ENCODE data around the gene RAB31.

Gene RAB31

GRCh38 chr18:9735879-9736278 lies 27.8 kb downstream of the RAB31 start:
- Histone ChIP-seq H3K4me2 (peak overlapping the region in 2 of 11 experiments; percentile 25 to 40; a peak in 1 of 22 replicates), H3K36me3 (peaks cover 0 to 47% (median 0%) of the 10 kb centered on the region in 11 experiments; a peak in 8 of 22 replicates), H4K20me1 (peaks cover 0 to 89% (median 0%) of the 10 kb centered on the region in 11 experiments; a peak in 6 of 22 replicates), H3K9ac (no peak overlapping the region), H3K27me3 (no peaks in the 10 kb centered on the region), H3K4me1 (peaks cover 0 to 60% (median 15%) of the 10 kb centered on the region in 10 experiments; a peak in 13 of 20 replicates), H3K9me3 (replicated peaks in 1 of 11) (no peaks in the 10 kb centered on the region), H3K4me3 (no peak overlapping the region), H3K27ac (no peak overlapping the region)
- no peak for TF ChIP-seq Cebpa-rat (IDR thresholded peaks at IDR 0.05)

- peaks cover 0 to 46% (median 0%) of the 10 kb centered on the region in 11 experiments; a peak in 8 of 22 replicates for H3K36me3 ChIP-seq
- no peak overlapping the region for H3K9ac ChIP-seq
- peaks cover 0 to 85% (median 0%) of the 10 kb centered on the region in 11 experiments; a peak in 6 of 22 replicates for H4K20me1 ChIP-seq
- H3K4me2 ChIP-seq: no peak overlapping the region
- no peaks in the 10 kb centered on the region for H3K27me3 ChIP-seq
- H3K27ac ChIP-seq: no peak overlapping the region
- peaks cover 1 to 65% (median 15%) of the 10 kb centered on the region in 10 experiments; a peak in 16 of 20 replicates for H3K4me1 ChIP-seq
- no peak for TF ChIP-seq Cebpa-rat (IDR thresholded peaks at IDR 0.05)
- no peak overlapping the region for H3K4me3 ChIP-seq
- H3K9me3 ChIP-seq (replicated peaks in 1 of 11): no peaks in the 10 kb centered on the region
Measured at GRCh38 chr18:9736286-9736835, 28.3 kb downstream of the RAB31 start.

DNA sequence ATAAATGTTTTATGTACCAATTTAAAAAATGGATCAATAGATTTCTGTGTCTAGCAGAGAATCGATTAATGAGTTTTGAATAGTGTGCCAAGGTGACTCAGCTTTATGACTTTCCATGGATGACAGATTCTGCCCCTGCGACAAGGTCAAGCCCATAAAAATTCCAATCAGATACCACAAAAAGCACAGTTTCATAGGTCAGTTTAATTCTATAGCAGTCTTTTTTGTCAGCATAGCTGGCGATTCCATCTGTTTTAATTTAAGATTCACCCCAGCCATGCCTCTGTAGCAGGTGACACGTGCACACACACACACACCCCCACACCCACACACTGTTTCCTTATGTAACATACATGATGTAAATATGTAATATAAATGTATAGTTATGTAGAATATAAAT lies 28.9 kb downstream of the RAB31 start:
- Histone ChIP-seq H4K20me1 (peaks cover 0 to 82% (median 0%) of the 10 kb centered on the region in 11 experiments; a peak in 6 of 22 replicates), H3K9me3 (replicated peaks in 1 of 11) (no peaks in the 10 kb centered on the region), H3K4me1 (peaks cover 7 to 71% (median 22%) of the 10 kb centered on the region in 10 experiments; a peak in 18 of 20 replicates), H3K36me3 (peaks cover 0 to 40% (median 0%) of the 10 kb centered on the region in 11 experiments; a peak in 8 of 22 replicates), H3K27ac (no peak overlapping the region), H3K4me3 (no peak overlapping the region), H3K4me2 (no peak overlapping the region), H3K9ac (no peak overlapping the region), H3K27me3 (no peaks in the 10 kb centered on the region)
- TF ChIP-seq Cebpa-rat (IDR thresholded peaks at IDR 0.05): no peak

GRCh38 chr18:9737472-9738121 lies 29.5 kb downstream of the RAB31 start:
- Histone ChIP-seq H3K9ac (no peak overlapping the region), H4K20me1 (peaks cover 0 to 76% (median 0%) of the 10 kb centered on the region in 11 experiments; a peak in 6 of 22 replicates), H3K27me3 (no peaks in the 10 kb centered on the region), H3K36me3 (peaks cover 0 to 34% (median 0%) of the 10 kb centered on the region in 11 experiments; a peak in 6 of 22 replicates), H3K27ac (no peak overlapping the region), H3K4me1 (peaks cover 13 to 77% (median 27%) of the 10 kb centered on the region in 10 experiments), H3K9me3 (replicated peaks in 1 of 11) (no peaks in the 10 kb centered on the region), H3K4me3 (no peak overlapping the region), H3K4me2 (no peak overlapping the region)
- no peak for TF ChIP-seq Cebpa-rat (IDR thresholded peaks at IDR 0.05)

GRCh38 chr18:9738266-9738969 lies 30.3 kb downstream of the RAB31 start:
- H4K20me1 ChIP-seq: peaks cover 0 to 68% (median 0%) of the 10 kb centered on the region in 11 experiments; a peak in 6 of 22 replicates
- no peak overlapping the region; a peak in 1 of 22 replicates for H3K4me2 ChIP-seq
- peaks cover 17 to 78% (median 33%) of the 10 kb centered on the region in 10 experiments for H3K4me1 ChIP-seq
- H3K27ac ChIP-seq: no peak overlapping the region
- TF ChIP-seq Cebpa-rat (IDR thresholded peaks at IDR 0.05): no peak
- no peaks in the 10 kb centered on the region for H3K9me3 ChIP-seq (replicated peaks in 1 of 11)
- H3K36me3 ChIP-seq: peaks cover 0 to 26% (median 0%) of the 10 kb centered on the region in 11 experiments; a peak in 5 of 22 replicates
- H3K27me3 ChIP-seq: no peaks in the 10 kb centered on the region
- no peak overlapping the region for H3K4me3 ChIP-seq
- no peak overlapping the region for H3K9ac ChIP-seq

DNA sequence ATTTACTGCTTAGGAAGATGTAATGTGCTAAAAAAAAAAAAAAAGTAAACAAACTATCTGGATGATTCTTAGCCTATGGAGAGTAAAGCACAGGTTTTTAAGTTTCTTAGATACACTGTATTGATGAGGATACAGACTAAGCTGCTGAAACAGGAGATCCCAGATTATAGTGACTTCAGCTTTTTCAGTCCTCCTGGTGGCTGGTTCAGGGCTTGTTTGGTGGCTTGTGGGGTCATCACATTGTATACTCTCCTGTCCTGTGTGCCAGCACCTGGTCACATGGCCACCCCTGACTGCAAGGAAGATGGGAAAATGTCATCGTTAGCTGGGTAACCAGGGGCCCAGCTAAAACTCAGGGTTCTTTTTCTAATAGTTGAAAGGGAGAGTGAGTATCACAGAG lies 31.4 kb downstream of the RAB31 start:
- TF ChIP-seq Cebpa-rat (IDR thresholded peaks at IDR 0.05): no peak
- peak overlapping the region in 3 of 11 experiments; percentile 0 to 10 (median 4); a peak in 4 of 22 replicates for H3K27ac ChIP-seq
- H4K20me1 ChIP-seq: peaks cover 0 to 59% (median 0%) of the 10 kb centered on the region in 11 experiments; a peak in 5 of 22 replicates
- peaks cover 17 to 80% (median 31%) of the 10 kb centered on the region in 10 experiments for H3K4me1 ChIP-seq
- H3K36me3 ChIP-seq: peaks cover 0 to 23% (median 0%) of the 10 kb centered on the region in 11 experiments; a peak in 2 of 22 replicates
- no peaks in the 10 kb centered on the region for H3K9me3 ChIP-seq (replicated peaks in 1 of 11)
- H3K4me2 ChIP-seq: peak overlapping the region in 3 of 11 experiments; percentile 42 to 70 (median 65); a peak in 6 of 22 replicates
- peak overlapping the region in 1 of 11 experiments; percentile 44; a peak in 1 of 22 replicates for H3K9ac ChIP-seq
- H3K27me3 ChIP-seq: no peaks in the 10 kb centered on the region
- H3K4me3 ChIP-seq: no peak overlapping the region

DNA sequence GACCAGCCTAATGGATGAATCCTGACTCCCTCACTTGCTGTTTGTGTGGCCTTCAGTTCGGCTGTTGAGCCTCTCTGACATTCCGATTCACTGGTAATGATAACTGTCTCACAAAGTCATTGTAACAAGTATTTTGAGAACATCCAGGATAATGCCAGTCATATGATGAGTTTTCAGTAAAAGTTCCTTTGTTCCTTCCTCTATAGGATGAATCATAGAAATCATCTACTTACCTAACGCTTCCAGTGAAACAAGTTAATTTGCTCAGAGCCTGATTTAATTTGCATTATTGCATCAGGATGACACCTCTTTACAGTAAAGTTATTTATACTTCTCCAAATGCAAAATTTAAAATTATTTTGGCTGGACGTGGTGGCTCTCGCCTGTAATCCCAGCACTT lies 32.0 kb downstream of the RAB31 start:
- TF ChIP-seq Cebpa-rat (IDR thresholded peaks at IDR 0.05): no peak
- Histone ChIP-seq H3K4me3 (no peak overlapping the region), H4K20me1 (peaks cover 0 to 54% (median 0%) of the 10 kb centered on the region in 11 experiments; a peak in 5 of 22 replicates), H3K9ac (peak overlapping the region in 1 of 11 experiments; percentile 44; a peak in 1 of 22 replicates), H3K36me3 (peaks cover 0 to 24% (median 0%) of the 10 kb centered on the region in 11 experiments; a peak in 2 of 22 replicates), H3K9me3 (replicated peaks in 1 of 11) (no peaks in the 10 kb centered on the region), H3K4me2 (peak overlapping the region in 3 of 11 experiments; percentile 42 to 70 (median 65); a peak in 6 of 22 replicates), H3K4me1 (peaks cover 17 to 80% (median 28%) of the 10 kb centered on the region in 10 experiments), H3K27me3 (no peaks in the 10 kb centered on the region), H3K27ac (peak overlapping the region in 3 of 11 experiments; percentile 0 to 10 (median 4); a peak in 4 of 22 replicates)

DNA sequence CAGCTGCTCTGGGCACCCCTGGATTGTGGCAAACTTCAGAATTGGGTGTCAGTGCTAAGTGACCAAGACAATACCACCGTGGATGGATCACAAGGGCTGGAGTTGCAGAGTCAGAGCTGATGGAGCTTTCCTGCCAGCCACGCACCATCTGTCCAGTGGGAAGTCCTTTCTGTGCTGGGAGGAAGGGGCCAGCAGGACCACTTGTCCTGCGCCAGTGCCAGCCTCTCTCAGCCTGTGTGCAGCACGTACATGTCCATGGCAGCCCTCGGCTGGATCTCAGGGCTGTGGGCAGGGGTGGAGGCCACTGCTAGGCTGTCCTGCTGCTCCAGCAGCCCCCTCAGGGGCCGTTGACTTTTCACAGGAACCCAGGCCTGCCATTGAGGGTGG lies 33.3 kb downstream of the RAB31 start:
- Histone ChIP-seq H3K9me3 (replicated peaks in 1 of 11) (peaks cover 0 to 3% (median 0%) of the 10 kb centered on the region in 11 experiments; a peak in 2 of 22 replicates), H4K20me1 (peaks cover 0 to 41% (median 0%) of the 10 kb centered on the region in 11 experiments; a peak in 5 of 22 replicates), H3K27me3 (no peaks in the 10 kb centered on the region), H3K4me3 (no peak overlapping the region), H3K4me1 (peaks cover 13 to 72% (median 22%) of the 10 kb centered on the region in 10 experiments), H3K27ac (peak overlapping the region in 3 of 11 experiments; percentile 23 to 55 (median 28); a peak in 4 of 22 replicates), H3K4me2 (peak overlapping the region in 10 of 11 experiments; percentile 46 to 88 (median 60); a peak in 12 of 22 replicates), H3K36me3 (peaks cover 0 to 21% (median 0%) of the 10 kb centered on the region in 11 experiments; a peak in 2 of 22 replicates), H3K9ac (no peak overlapping the region)
- no peak for TF ChIP-seq Cebpa-rat (IDR thresholded peaks at IDR 0.05)
